GM12873 (cell line): ENCODE measurements around the gene ZMIZ2.

Experiments used
- TF ChIP-seq, protein P1 (sequence below): IDR thresholded peaks from 2 replicates; pipeline ENCODE4 v1.5.1; 2012; ENCODE audit warnings: low read depth, mild to moderate bottlenecking, moderate library complexity, low read length, control low read depth; ENCODE audit not compliant: insufficient read depth; ENCODE audit errors: missing control alignments

ZMIZ2 gene

DNA sequence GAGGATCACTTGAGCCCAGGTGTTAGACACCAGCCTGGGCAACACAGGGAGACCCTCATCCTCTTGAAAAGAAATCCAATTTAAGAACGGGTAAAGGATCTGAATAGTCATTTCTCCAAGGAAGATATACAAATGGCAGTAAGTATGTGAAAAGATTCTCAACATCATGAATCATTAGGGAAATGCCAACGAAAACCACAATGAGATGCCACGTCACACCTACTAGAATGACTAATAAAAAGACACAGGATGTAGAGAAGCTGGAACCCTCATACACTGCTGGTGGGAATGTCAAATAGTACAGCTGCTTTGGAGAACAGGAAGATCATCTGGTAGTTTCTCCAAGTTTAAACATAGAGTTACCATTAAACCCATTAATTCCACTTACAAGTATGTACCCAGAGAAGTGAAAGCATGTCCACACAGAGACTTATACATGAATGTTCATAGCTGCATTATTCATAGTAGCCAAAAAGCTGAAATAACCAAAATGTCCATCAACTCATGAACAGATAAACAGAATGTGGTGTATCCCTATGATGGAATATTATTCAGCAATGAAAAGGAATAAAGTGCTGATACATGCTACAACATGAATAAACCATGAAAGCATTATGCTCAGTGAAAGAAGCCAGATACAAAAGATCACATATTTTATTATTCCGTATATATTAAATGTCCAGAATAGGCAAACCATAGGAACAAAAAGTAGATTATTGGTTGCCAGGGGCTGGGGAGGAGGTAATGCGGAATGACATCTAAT, 13.1 kb upstream of the ZMIZ2 start:
- TF ChIP-seq, protein P1, sequence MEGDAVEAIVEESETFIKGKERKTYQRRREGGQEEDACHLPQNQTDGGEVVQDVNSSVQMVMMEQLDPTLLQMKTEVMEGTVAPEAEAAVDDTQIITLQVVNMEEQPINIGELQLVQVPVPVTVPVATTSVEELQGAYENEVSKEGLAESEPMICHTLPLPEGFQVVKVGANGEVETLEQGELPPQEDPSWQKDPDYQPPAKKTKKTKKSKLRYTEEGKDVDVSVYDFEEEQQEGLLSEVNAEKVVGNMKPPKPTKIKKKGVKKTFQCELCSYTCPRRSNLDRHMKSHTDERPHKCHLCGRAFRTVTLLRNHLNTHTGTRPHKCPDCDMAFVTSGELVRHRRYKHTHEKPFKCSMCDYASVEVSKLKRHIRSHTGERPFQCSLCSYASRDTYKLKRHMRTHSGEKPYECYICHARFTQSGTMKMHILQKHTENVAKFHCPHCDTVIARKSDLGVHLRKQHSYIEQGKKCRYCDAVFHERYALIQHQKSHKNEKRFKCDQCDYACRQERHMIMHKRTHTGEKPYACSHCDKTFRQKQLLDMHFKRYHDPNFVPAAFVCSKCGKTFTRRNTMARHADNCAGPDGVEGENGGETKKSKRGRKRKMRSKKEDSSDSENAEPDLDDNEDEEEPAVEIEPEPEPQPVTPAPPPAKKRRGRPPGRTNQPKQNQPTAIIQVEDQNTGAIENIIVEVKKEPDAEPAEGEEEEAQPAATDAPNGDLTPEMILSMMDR: no peak

DNA sequence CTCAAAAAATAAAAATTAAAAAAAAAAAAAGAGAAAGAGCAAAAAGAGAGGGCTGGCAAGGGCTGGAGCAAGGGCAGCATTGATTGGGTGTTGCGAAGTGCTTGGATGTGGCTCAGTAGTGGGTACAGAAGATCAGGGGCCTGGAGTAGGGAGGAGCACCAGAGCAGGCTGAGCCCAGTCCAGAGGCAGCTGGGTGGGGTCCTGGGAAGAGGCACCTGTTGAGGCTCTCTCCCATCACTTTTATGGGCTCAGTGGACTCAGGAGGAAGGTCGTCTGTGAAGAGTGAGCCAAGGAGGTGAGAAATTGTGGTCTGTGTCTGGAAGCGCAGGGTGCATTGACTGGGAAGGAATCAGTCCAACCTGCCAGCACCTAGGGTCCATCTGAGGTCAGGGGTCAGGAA, 11.8 kb upstream of the ZMIZ2 start:
- TF ChIP-seq, protein P1: no peak

DNA sequence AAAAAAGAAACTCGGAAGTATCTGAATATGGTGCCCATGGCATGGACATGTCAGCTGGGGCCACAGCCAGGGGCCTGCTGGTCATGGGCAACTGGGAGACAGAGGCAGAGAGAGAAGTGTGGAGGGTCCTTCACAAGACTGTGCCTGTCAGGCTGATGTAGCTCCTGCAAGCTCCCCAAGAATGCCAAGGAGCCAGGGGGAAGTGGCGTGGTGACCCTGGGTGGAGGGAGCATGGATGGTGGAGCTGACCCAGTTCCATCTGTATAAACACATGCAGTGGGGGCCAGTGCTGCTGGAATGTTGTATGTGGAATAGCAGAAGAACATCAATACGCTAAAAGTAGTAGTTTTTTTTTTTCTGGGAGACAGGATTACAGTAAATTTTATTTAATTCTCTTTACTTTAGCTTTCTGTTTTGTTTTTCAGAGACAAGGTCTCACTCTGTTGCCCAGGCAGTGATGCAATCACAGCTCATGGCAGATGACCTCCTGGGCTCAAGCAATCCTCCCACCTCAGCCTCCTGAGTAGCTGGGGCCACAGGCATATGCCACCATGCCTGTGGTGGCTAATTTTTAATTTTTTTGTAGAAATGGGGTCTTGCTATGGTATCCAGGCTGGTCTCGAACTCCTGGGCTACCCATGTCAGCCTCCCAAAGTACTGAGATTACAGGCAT, 10.5 kb upstream of the ZMIZ2 start:
- TF ChIP-seq, protein P1: no peak

DNA sequence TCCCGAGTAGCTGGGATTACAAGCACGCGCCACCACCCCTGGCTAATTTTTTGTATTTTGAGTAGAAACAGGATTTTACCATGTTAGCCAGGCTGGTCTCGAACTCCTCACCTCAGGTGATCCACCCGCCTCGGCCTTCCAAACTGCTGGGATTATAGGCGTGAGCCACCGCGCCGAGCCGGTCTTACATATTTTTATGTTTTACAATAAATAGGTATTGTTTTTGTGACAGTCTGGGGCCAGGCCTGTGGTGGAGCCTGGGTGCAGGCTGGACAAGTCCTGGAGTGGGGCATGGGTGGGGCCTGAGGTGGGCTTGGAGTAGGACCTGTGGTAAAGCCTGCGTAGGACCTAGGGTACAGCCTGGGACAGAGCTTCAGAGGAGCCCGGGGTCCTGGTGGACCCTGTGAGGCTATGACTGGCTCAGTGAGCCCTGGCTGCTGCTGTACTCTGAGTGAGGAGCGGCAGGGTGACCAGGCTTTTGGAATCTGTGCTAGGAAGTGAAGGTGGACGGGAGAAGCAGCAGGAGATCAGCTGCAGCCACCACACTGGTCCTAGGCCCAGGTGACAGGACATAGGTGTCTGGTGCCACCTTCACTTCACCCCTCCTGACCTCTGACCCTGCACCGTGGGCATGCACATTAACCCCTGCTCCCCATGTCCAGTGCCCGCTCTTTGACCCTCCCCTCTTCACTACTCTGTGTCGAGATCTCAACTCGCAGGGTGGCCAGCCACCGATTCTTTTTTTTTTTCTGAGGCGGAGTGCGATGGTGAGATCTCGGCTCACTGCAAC, 9.6 kb upstream of the ZMIZ2 start:
- TF ChIP-seq, protein P1: no peak

DNA sequence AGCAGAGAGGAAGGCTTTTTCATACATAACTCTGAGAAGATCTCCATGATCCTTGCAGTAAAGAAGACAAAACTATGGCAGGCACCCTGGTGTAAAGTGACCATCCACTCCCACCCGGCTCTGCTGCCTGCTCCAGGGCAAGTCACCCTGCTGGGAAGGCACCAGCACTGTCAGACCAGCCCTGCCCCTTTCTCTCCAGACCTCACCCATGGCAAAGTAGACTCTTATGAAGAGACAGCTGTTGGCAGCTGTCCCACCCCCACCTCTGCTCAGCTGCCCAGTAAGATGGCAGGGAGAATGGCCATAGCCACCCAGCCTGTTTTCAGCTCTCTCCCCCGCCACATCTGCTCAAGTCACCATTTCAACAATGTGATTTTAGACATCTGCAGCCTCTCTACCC, 8.6 kb upstream of the ZMIZ2 start:
- TF ChIP-seq, protein P1: no peak

DNA sequence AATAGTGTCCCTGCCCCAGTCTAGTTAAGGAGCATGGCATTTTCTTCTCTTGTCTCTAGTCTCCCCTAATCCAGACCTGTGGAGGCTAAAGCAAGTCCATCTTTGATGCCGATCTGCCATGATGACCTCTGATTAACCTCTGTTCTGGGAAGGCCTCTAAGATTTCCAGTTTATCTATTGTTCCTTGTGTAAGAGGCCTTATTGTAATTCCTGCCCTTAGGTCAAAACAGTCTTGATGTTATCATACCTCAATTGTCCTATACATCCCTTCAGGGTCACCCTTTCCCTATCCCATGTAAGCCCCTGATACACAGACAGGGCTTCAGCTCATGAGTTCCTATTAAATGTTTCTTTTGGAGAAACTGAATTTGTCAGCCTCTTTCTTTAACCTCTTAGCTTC, 4.9 kb upstream of the ZMIZ2 start:
- TF ChIP-seq, protein P1: no peak

DNA sequence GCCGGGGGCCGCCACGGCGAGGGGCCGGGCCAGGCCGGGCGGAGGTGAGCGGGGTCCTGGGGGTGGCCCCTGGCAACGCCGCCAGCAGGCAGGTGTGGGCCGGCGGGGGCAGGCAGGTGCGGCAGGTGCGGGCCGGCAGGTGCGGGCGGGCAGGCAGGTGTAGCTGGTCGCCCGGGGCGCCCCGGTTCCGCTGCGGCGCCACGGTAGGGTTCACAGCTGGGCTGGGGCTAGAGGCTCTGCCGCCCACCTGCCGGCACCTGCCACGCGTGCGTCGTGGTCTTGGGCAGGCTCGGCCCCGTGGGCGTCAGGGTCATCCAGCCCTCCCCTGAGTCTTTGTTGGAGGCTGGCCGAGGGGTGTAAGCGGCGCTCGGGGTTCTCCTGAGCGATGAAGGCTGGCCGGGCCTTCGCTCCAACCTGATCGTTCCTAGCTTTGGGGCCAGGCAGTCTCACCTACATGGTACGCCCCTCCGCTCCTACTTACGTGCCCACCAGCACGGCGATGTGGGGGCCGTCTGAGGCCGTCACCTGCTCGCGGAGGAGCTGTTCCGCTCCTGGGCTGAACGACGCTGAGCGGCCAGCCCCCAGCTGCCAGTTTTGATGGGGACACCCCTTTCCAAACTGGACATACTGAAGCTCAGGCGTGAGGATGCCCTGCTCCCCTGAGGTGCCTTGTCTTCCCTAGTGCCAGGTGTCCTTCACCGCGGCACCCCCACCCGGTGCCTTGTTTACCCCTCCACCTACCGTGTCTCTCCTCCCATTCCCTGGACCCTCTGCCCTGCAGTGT, 493 bp downstream of the ZMIZ2 start:
- TF ChIP-seq, protein P1: no peak
